NCI-H2171 treated with DMSO at 0.1 percent for 48 hours (cell line): ENCODE data around the gene MSRB1.

Experiments used
- DNase-seq: peaks from one replicate; lab custom pipeline; 2025; lab: John Stamatoyannopoulos, UW

The MSRB1 gene

GRCh38 chr16:1942810-1943726 lies at the start of gene MSRB1:
Gene MSRB1, minus strand, starts transcription at chr16:1943199. Its CDS starts 43 bp downstream, at chr16:1943156.
- peak; percentile 99 for DNase-seq

- no peak for DNase-seq
These were observed 49.1 kb upstream of the MSRB1 start for GRCh38 chr16:1991948-1992703.

- no peak for DNase-seq
These were observed 48.6 kb upstream of the MSRB1 start for GRCh38 chr16:1991588-1991947.

- DNase-seq, result no peak
These were observed 48.1 kb upstream of the MSRB1 start for GRCh38 chr16:1991135-1991551.

- DNase-seq, result peak; percentile 22
These were observed 47.5 kb upstream of the MSRB1 start for GRCh38 chr16:1990351-1991134.

GRCh38 chr16:1990101-1990350 lies 47.0 kb upstream of the MSRB1 start:
- no peak for DNase-seq

GRCh38 chr16:1989209-1990100 lies 46.5 kb upstream of the MSRB1 start, which contains the start of gene SYNGR3:
Gene SYNGR3, plus strand, starts transcription at chr16:1989970. Its CDS starts 133 bp downstream, at chr16:1990103.
- DNase-seq, result peak; percentile 72

GRCh38 chr16:1987198-1987597 lies 44.2 kb upstream of the MSRB1 start:
- DNase-seq, result no peak

- DNase-seq, result no peak
These were observed 42.6 kb upstream of the MSRB1 start for GRCh38 chr16:1985466-1986150.

GRCh38 chr16:1984347-1985225 lies 41.6 kb upstream of the MSRB1 start:
- DNase-seq, result peak; percentile 53

- peak; percentile 74 for DNase-seq
These were observed 40.7 kb upstream of the MSRB1 start, which contains the start of gene GFER for GRCh38 chr16:1983544-1984346. Gene GFER, plus strand, starts transcription at chr16:1984193. Its CDS starts 26 bp downstream, at chr16:1984219.

GRCh38 chr16:1982991-1983543 lies 40.1 kb upstream of the MSRB1 start:
- DNase-seq, result no peak

- DNase-seq, result peak; percentile 26
These were observed 39.0 kb upstream of the MSRB1 start for GRCh38 chr16:1982013-1982433.

- DNase-seq, result no peak
These were observed 38.4 kb upstream of the MSRB1 start, which contains the start of gene NOXO1 for GRCh38 chr16:1981398-1981836. Gene NOXO1, minus strand, starts transcription at chr16:1981469. Its CDS starts 290 bp downstream, at chr16:1981179.

- no peak for DNase-seq
These were observed 37.7 kb upstream of the MSRB1 start for GRCh38 chr16:1980770-1981087.

- peak; percentile 42 for DNase-seq
These were observed 37.2 kb upstream of the MSRB1 start for GRCh38 chr16:1980030-1980769.

GRCh38 chr16:1979271-1980029 lies 36.5 kb upstream of the MSRB1 start:
- DNase-seq, result peak; percentile 32
